ENCODE measurements around the gene PECR. TPM values are rescaled to one million over a fixed set of nuclear protein-coding genes. Genes with fewer than 3 reads are reported as not detected.

The PECR gene
- total and polyA plus RNA-seq, 5 donors from 2014 or later: 28.0 to 73.8 (median 47.6) TPM

GRCh38 chr2:216103213-216103612 is 21.6 kb upstream of the PECR start:
- peaks cover 0 to 2% (median 0%) of the 10 kb centered on the region in 4 donors for H3K4me1 Mint-ChIP-seq
- H3K27ac Mint-ChIP-seq: no peak overlapping the region
- H3K27me3 ChIP-seq (ENCODE audit: control insufficient read depth, insufficient read depth, low read length): no peaks in the 10 kb centered on the region
- peaks cover 27% of the 10 kb centered on the region for H3K36me3 ChIP-seq (ENCODE audit: control insufficient read depth, insufficient read depth, low read length)
- H3K27me3 Mint-ChIP-seq: no peaks in the 10 kb centered on the region
- H3K4me1 ChIP-seq (ENCODE audit: control insufficient read depth, insufficient read depth, low read length, poor library complexity, severe bottlenecking): no peaks in the 10 kb centered on the region
- H3K9me3 Mint-ChIP-seq: no peaks in the 10 kb centered on the region
- no peak for ATAC-seq (ENCODE audit: low read depth in 2 of 2)
- H3K27ac ChIP-seq (ENCODE audit: insufficient read depth, low read length, poor library complexity, severe bottlenecking): no peak overlapping the region
- peak overlapping the region in 1 of 4 donors; percentile 37 for H3K4me3 Mint-ChIP-seq
- no peak for DNase-seq
- no peak overlapping the region for H3K4me3 ChIP-seq (ENCODE audit: low read depth, low read length)
- no peaks in the 10 kb centered on the region for H3K9me3 ChIP-seq (ENCODE audit: control insufficient read depth in 2 of 2, low read length in 2 of 2)
- H3K36me3 Mint-ChIP-seq: peaks cover 27% of the 10 kb centered on the region

GRCh38 chr2:216101109-216101508 is 19.5 kb upstream of the PECR start:
- ATAC-seq (ENCODE audit: low read depth in 2 of 2): no peak
- Histone ChIP-seq H3K27me3 (ENCODE audit: control insufficient read depth, insufficient read depth, low read length) (no peaks in the 10 kb centered on the region), H3K9me3 (ENCODE audit: control insufficient read depth in 2 of 2, low read length in 2 of 2) (no peaks in the 10 kb centered on the region), H3K4me3 (ENCODE audit: low read depth, low read length) (no peak overlapping the region), H3K4me1 (ENCODE audit: control insufficient read depth, insufficient read depth, low read length, poor library complexity, severe bottlenecking) (no peaks in the 10 kb centered on the region), H3K27ac (ENCODE audit: insufficient read depth, low read length, poor library complexity, severe bottlenecking) (no peak overlapping the region), H3K36me3 (ENCODE audit: control insufficient read depth, insufficient read depth, low read length) (peaks cover 32% of the 10 kb centered on the region)
- Mint-ChIP-seq H3K36me3 (peaks cover 30% of the 10 kb centered on the region), H3K4me3 (no peak overlapping the region), H3K27me3 (no peaks in the 10 kb centered on the region), H3K27ac (no peak overlapping the region), H3K4me1 (peaks cover 0 to 2% (median 0%) of the 10 kb centered on the region in 4 donors), H3K9me3 (no peaks in the 10 kb centered on the region)
- no peak for DNase-seq

- H3K27ac Mint-ChIP-seq: no peak overlapping the region
- DNase-seq (no peak), ATAC-seq (ENCODE audit: low read depth in 2 of 2) (no peak)
- peaks cover 35% of the 10 kb centered on the region for H3K36me3 Mint-ChIP-seq
- Histone ChIP-seq H3K27ac (ENCODE audit: insufficient read depth, low read length, poor library complexity, severe bottlenecking) (no peak overlapping the region), H3K27me3 (ENCODE audit: control insufficient read depth, insufficient read depth, low read length) (no peaks in the 10 kb centered on the region), H3K4me3 (ENCODE audit: low read depth, low read length) (no peak overlapping the region), H3K9me3 (ENCODE audit: control insufficient read depth in 2 of 2, low read length in 2 of 2) (no peaks in the 10 kb centered on the region), H3K4me1 (ENCODE audit: control insufficient read depth, insufficient read depth, low read length, poor library complexity, severe bottlenecking) (no peaks in the 10 kb centered on the region), H3K36me3 (ENCODE audit: control insufficient read depth, insufficient read depth, low read length) (peaks cover 33% of the 10 kb centered on the region)
- no peak overlapping the region for H3K4me3 Mint-ChIP-seq
- no peaks in the 10 kb centered on the region for H3K9me3 Mint-ChIP-seq
- no peaks in the 10 kb centered on the region for H3K27me3 Mint-ChIP-seq
- peaks cover 5 to 8% (median 6%) of the 10 kb centered on the region in 4 donors for H3K4me1 Mint-ChIP-seq
Measured at GRCh38 chr2:216098421-216099334, 17.1 kb upstream of the PECR start.

- ATAC-seq (ENCODE audit: low read depth in 2 of 2) (no peak), DNase-seq (no peak)
- Histone ChIP-seq H3K9me3 (ENCODE audit: control insufficient read depth in 2 of 2, low read length in 2 of 2) (no peaks in the 10 kb centered on the region), H3K4me3 (ENCODE audit: low read depth, low read length) (no peak overlapping the region), H3K36me3 (ENCODE audit: control insufficient read depth, insufficient read depth, low read length) (peaks cover 10% of the 10 kb centered on the region), H3K27me3 (ENCODE audit: control insufficient read depth, insufficient read depth, low read length) (no peaks in the 10 kb centered on the region), H3K4me1 (ENCODE audit: control insufficient read depth, insufficient read depth, low read length, poor library complexity, severe bottlenecking) (no peaks in the 10 kb centered on the region), H3K27ac (ENCODE audit: insufficient read depth, low read length, poor library complexity, severe bottlenecking) (no peak overlapping the region)
- Mint-ChIP-seq H3K9me3 (no peaks in the 10 kb centered on the region), H3K36me3 (peaks cover 22% of the 10 kb centered on the region), H3K4me3 (no peak overlapping the region), H3K4me1 (peaks cover 18 to 33% (median 24%) of the 10 kb centered on the region in 4 donors), H3K27me3 (no peaks in the 10 kb centered on the region), H3K27ac (no peak overlapping the region)
Measured at GRCh38 chr2:216094701-216095100, 13.1 kb upstream of the PECR start.

GRCh38 chr2:216092646-216093045 is 11.0 kb upstream of the PECR start:
- H3K4me3 ChIP-seq (ENCODE audit: low read depth, low read length): no peak overlapping the region

GRCh38 chr2:216090369-216090786 is 8.8 kb upstream of the PECR start:
- no peaks in the 10 kb centered on the region for H3K36me3 ChIP-seq (ENCODE audit: control insufficient read depth, insufficient read depth, low read length)
- peaks cover 32 to 61% (median 46%) of the 10 kb centered on the region in 4 donors for H3K4me1 Mint-ChIP-seq
- H3K9me3 Mint-ChIP-seq: no peaks in the 10 kb centered on the region
- DNase-seq (peak in 1 of 3 donors; percentile 47), ATAC-seq (ENCODE audit: low read depth in 2 of 2) (peak in 1 of 2 donors; percentile 48)
- H3K4me3 ChIP-seq (ENCODE audit: low read depth, low read length): no peak overlapping the region
- peaks cover 7% of the 10 kb centered on the region for H3K4me1 ChIP-seq (ENCODE audit: control insufficient read depth, insufficient read depth, low read length, poor library complexity, severe bottlenecking)
- no peaks in the 10 kb centered on the region for H3K27me3 Mint-ChIP-seq
- H3K27me3 ChIP-seq (ENCODE audit: control insufficient read depth, insufficient read depth, low read length): no peaks in the 10 kb centered on the region
- no peak overlapping the region for H3K27ac Mint-ChIP-seq
- peaks cover 20% of the 10 kb centered on the region for H3K36me3 Mint-ChIP-seq
- H3K9me3 ChIP-seq (ENCODE audit: control insufficient read depth in 2 of 2, low read length in 2 of 2): no peaks in the 10 kb centered on the region
- H3K4me3 Mint-ChIP-seq: peak overlapping the region in 1 of 4 donors; percentile 7
- H3K27ac ChIP-seq (ENCODE audit: insufficient read depth, low read length, poor library complexity, severe bottlenecking): no peak overlapping the region

More at GRCh38 chr2:216092646-216093045, 11.0 kb upstream of the PECR start:
- Histone ChIP-seq H3K9me3 (ENCODE audit: control insufficient read depth in 2 of 2, low read length in 2 of 2) (no peaks in the 10 kb centered on the region), H3K27me3 (ENCODE audit: control insufficient read depth, insufficient read depth, low read length) (no peaks in the 10 kb centered on the region), H3K36me3 (ENCODE audit: control insufficient read depth, insufficient read depth, low read length) (peaks cover 6% of the 10 kb centered on the region), H3K27ac (ENCODE audit: insufficient read depth, low read length, poor library complexity, severe bottlenecking) (no peak overlapping the region), H3K4me1 (ENCODE audit: control insufficient read depth, insufficient read depth, low read length, poor library complexity, severe bottlenecking) (no peaks in the 10 kb centered on the region)
- H3K9me3 Mint-ChIP-seq: no peaks in the 10 kb centered on the region
- ATAC-seq (ENCODE audit: low read depth in 2 of 2): no peak
- peaks cover 26 to 39% (median 31%) of the 10 kb centered on the region in 4 donors for H3K4me1 Mint-ChIP-seq
- no peaks in the 10 kb centered on the region for H3K27me3 Mint-ChIP-seq
- H3K36me3 Mint-ChIP-seq: peaks cover 25% of the 10 kb centered on the region
- peak overlapping the region in 2 of 3 donors; percentile 3 to 39 for H3K27ac Mint-ChIP-seq
- no peak for DNase-seq
- H3K4me3 Mint-ChIP-seq: no peak overlapping the region

- H3K36me3 Mint-ChIP-seq: peaks cover 20% of the 10 kb centered on the region
- peaks cover 37 to 78% (median 61%) of the 10 kb centered on the region in 4 donors for H3K4me1 Mint-ChIP-seq
- Histone ChIP-seq H3K4me3 (ENCODE audit: low read depth, low read length) (no peak overlapping the region), H3K9me3 (ENCODE audit: control insufficient read depth in 2 of 2, low read length in 2 of 2) (no peaks in the 10 kb centered on the region), H3K36me3 (ENCODE audit: control insufficient read depth, insufficient read depth, low read length) (no peaks in the 10 kb centered on the region), H3K4me1 (ENCODE audit: control insufficient read depth, insufficient read depth, low read length, poor library complexity, severe bottlenecking) (peaks cover 41% of the 10 kb centered on the region), H3K27me3 (ENCODE audit: control insufficient read depth, insufficient read depth, low read length) (no peaks in the 10 kb centered on the region), H3K27ac (ENCODE audit: insufficient read depth, low read length, poor library complexity, severe bottlenecking) (no peak overlapping the region)
- DNase-seq (no peak), ATAC-seq (ENCODE audit: low read depth in 2 of 2) (no peak)
- no peaks in the 10 kb centered on the region for H3K27me3 Mint-ChIP-seq
- H3K9me3 Mint-ChIP-seq: no peaks in the 10 kb centered on the region
- peak overlapping the region; percentile 72 to 93 (median 90) for H3K27ac Mint-ChIP-seq
- H3K4me3 Mint-ChIP-seq: peak overlapping the region; percentile 22 to 75 (median 50)
Measured at GRCh38 chr2:216086207-216086893, 4.7 kb upstream of the PECR start.
